WTC11 (cell line): ENCODE results near the gene CDR2.

ENCODE experiments used
- CREB1 ChIP-seq: sonication (generic); formaldehyde crosslinking; IDR thresholded peaks from 2 replicates; pipeline ENCODE4 v1.8.0; 2023; ENCODE audit warnings: mild to moderate bottlenecking, missing genetic modification reagents
- JUN ChIP-seq: sonication (generic); formaldehyde crosslinking; IDR thresholded peaks from 2 replicates; pipeline ENCODE4 v1.8.0; 2023; ENCODE audit warnings: mild to moderate bottlenecking, missing genetic modification reagents
- ZNF232 ChIP-seq: sonication (generic); formaldehyde crosslinking; IDR thresholded peaks from 2 replicates; pipeline ENCODE4 v1.8.0; 2022; ENCODE audit warnings: mild to moderate bottlenecking, missing genetic modification reagents
- ZNF317 ChIP-seq: sonication (generic); formaldehyde crosslinking; IDR thresholded peaks from 2 replicates; pipeline ENCODE4 v1.8.1; 2023; ENCODE audit warnings: low read depth, mild to moderate bottlenecking, moderate library complexity, missing genetic modification reagents, borderline replicate concordance
- ZNF396 ChIP-seq: fragments of 250-450 bp; sonication (Bioruptor Pico); IDR thresholded peaks from 2 replicates; pipeline ENCODE4 v1.8.0; 2021; ENCODE audit warnings: mild to moderate bottlenecking, moderate library complexity, borderline replicate concordance
- ZNF671 ChIP-seq: fragments of 250-450 bp; sonication (Bioruptor Pico); IDR thresholded peaks from 2 replicates; pipeline ENCODE4 v1.8.0; 2021; ENCODE audit warnings: mild to moderate bottlenecking
- TF ChIP-seq, protein P1 (sequence below): fragments of 200-600 bp; IDR thresholded peaks from 2 replicates; pipeline ENCODE4 v1.8.0; 2022; ENCODE audit warnings: antibody characterized with exemption
- TF ChIP-seq, protein P2 (sequence below): sonication (generic); formaldehyde crosslinking; IDR thresholded peaks from 2 replicates; pipeline ENCODE4 v1.8.1; 2023; ENCODE audit warnings: mild to moderate bottlenecking, missing genetic modification reagents, moderate library complexity
- TF ChIP-seq, protein P3 (sequence below): sonication (generic); formaldehyde crosslinking; IDR thresholded peaks from 2 replicates; pipeline ENCODE4 v1.8.1; 2022; ENCODE audit warnings: low read depth, mild to moderate bottlenecking, moderate library complexity, missing genetic modification reagents, borderline replicate concordance
- TF ChIP-seq, protein P4 (sequence below): sonication (generic); formaldehyde crosslinking; IDR thresholded peaks from 2 replicates; pipeline ENCODE4 v1.8.0; 2023; ENCODE audit warnings: missing genetic modification reagents
- TF ChIP-seq, protein P5 (sequence below): sonication (generic); formaldehyde crosslinking; IDR thresholded peaks from 2 replicates; pipeline ENCODE4 v1.8.0; 2022; ENCODE audit warnings: missing genetic modification reagents

DNA sequence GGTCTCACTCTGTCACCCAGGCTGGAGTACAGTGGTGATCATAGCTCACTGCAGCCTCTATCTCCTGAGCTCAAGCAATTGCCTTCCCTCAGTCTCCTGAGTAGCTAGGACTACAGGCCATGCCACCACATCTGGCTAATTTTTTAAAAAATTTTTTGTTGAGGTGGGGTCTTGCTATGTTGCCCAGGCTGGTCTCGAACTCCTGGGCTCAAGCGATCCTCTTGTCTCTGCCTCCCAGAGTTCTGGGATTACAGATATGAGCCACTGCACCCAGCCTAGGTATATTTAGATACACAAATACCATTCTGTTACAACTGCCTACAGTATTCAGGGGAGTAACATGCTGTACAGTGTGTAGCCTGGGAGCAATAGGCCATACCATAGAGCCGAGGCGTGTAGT, 62.9 kb downstream of the CDR2 start:
- TF ChIP-seq, protein P1, sequence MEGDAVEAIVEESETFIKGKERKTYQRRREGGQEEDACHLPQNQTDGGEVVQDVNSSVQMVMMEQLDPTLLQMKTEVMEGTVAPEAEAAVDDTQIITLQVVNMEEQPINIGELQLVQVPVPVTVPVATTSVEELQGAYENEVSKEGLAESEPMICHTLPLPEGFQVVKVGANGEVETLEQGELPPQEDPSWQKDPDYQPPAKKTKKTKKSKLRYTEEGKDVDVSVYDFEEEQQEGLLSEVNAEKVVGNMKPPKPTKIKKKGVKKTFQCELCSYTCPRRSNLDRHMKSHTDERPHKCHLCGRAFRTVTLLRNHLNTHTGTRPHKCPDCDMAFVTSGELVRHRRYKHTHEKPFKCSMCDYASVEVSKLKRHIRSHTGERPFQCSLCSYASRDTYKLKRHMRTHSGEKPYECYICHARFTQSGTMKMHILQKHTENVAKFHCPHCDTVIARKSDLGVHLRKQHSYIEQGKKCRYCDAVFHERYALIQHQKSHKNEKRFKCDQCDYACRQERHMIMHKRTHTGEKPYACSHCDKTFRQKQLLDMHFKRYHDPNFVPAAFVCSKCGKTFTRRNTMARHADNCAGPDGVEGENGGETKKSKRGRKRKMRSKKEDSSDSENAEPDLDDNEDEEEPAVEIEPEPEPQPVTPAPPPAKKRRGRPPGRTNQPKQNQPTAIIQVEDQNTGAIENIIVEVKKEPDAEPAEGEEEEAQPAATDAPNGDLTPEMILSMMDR, result no peak
- TF ChIP-seq, protein P2, sequence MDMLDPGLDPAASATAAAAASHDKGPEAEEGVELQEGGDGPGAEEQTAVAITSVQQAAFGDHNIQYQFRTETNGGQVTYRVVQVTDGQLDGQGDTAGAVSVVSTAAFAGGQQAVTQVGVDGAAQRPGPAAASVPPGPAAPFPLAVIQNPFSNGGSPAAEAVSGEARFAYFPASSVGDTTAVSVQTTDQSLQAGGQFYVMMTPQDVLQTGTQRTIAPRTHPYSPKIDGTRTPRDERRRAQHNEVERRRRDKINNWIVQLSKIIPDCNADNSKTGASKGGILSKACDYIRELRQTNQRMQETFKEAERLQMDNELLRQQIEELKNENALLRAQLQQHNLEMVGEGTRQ, result no peak
- TF ChIP-seq CREB1 (CRISPR knock-in tag) (no peak), ZNF232 (CRISPR knock-in tag) (no peak), ZNF396 (CRISPR knock-in tag) (no peak), ZNF671 (no peak), ZNF317 (no peak), JUN (CRISPR knock-in tag) (no peak)
- TF ChIP-seq, protein P3, sequence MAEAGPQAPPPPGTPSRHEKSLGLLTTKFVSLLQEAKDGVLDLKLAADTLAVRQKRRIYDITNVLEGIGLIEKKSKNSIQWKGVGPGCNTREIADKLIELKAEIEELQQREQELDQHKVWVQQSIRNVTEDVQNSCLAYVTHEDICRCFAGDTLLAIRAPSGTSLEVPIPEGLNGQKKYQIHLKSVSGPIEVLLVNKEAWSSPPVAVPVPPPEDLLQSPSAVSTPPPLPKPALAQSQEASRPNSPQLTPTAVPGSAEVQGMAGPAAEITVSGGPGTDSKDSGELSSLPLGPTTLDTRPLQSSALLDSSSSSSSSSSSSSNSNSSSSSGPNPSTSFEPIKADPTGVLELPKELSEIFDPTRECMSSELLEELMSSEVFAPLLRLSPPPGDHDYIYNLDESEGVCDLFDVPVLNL (CRISPR knock-in tag), result no peak
- TF ChIP-seq, protein P4, sequence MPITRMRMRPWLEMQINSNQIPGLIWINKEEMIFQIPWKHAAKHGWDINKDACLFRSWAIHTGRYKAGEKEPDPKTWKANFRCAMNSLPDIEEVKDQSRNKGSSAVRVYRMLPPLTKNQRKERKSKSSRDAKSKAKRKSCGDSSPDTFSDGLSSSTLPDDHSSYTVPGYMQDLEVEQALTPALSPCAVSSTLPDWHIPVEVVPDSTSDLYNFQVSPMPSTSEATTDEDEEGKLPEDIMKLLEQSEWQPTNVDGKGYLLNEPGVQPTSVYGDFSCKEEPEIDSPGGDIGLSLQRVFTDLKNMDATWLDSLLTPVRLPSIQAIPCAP (CRISPR knock-in tag), result no peak
- TF ChIP-seq, protein P5, sequence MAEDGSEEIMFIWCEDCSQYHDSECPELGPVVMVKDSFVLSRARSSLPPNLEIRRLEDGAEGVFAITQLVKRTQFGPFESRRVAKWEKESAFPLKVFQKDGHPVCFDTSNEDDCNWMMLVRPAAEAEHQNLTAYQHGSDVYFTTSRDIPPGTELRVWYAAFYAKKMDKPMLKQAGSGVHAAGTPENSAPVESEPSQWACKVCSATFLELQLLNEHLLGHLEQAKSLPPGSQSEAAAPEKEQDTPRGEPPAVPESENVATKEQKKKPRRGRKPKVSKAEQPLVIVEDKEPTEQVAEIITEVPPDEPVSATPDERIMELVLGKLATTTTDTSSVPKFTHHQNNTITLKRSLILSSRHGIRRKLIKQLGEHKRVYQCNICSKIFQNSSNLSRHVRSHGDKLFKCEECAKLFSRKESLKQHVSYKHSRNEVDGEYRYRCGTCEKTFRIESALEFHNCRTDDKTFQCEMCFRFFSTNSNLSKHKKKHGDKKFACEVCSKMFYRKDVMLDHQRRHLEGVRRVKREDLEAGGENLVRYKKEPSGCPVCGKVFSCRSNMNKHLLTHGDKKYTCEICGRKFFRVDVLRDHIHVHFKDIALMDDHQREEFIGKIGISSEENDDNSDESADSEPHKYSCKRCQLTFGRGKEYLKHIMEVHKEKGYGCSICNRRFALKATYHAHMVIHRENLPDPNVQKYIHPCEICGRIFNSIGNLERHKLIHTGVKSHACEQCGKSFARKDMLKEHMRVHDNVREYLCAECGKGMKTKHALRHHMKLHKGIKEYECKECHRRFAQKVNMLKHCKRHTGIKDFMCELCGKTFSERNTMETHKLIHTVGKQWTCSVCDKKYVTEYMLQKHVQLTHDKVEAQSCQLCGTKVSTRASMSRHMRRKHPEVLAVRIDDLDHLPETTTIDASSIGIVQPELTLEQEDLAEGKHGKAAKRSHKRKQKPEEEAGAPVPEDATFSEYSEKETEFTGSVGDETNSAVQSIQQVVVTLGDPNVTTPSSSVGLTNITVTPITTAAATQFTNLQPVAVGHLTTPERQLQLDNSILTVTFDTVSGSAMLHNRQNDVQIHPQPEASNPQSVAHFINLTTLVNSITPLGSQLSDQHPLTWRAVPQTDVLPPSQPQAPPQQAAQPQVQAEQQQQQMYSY (CRISPR knock-in tag), result no peak
